GM12874 (cell line): ENCODE results near the gene C12orf57.

Experiments used
- TF ChIP-seq, protein P1 (sequence below): IDR thresholded peaks from 2 replicates; pipeline ENCODE4 v1.5.1; 2011; ENCODE audit warnings: low read depth, mild to moderate bottlenecking, control low read depth, low read length, moderate library complexity; ENCODE audit not compliant: insufficient read depth

Gene C12orf57

DNA sequence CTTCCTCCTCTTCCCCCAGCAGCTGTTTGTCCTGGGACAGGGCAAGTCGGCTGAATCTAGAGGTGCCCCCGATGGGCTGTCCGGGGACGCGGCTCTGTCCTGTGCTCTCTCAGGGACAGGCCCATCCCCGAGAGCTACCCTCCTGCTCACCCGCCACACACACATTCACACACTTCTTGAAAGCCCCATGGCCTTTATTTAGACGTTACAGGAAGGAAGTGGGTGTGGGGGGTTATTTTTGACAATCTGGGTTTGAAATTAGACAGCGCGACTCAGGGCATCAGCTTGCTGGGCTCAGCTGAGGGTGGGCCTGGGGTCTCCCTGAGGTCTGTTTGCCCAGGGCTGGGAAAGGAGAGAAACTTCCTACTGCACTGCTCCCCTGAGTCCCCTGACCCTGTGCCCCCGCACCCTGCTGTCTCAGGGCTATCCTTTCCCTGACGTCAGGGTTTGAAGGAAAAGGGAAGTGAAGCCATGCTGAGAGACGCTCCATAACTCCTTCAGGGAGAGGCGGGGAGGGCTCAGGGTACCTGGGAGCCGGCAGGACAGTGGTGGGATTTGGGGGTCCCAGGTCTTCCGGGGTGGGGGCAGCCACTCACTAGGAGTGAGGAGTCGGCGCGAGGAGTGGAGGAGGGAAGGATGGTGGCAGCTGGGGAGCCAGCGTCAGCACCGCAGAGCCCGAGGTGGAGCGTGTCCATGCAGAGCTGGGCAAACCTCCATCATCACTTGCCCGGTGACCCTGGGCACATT lies 15.4 kb downstream of the C12orf57 start:
- TF ChIP-seq, protein P1, sequence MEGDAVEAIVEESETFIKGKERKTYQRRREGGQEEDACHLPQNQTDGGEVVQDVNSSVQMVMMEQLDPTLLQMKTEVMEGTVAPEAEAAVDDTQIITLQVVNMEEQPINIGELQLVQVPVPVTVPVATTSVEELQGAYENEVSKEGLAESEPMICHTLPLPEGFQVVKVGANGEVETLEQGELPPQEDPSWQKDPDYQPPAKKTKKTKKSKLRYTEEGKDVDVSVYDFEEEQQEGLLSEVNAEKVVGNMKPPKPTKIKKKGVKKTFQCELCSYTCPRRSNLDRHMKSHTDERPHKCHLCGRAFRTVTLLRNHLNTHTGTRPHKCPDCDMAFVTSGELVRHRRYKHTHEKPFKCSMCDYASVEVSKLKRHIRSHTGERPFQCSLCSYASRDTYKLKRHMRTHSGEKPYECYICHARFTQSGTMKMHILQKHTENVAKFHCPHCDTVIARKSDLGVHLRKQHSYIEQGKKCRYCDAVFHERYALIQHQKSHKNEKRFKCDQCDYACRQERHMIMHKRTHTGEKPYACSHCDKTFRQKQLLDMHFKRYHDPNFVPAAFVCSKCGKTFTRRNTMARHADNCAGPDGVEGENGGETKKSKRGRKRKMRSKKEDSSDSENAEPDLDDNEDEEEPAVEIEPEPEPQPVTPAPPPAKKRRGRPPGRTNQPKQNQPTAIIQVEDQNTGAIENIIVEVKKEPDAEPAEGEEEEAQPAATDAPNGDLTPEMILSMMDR, result no peak

DNA sequence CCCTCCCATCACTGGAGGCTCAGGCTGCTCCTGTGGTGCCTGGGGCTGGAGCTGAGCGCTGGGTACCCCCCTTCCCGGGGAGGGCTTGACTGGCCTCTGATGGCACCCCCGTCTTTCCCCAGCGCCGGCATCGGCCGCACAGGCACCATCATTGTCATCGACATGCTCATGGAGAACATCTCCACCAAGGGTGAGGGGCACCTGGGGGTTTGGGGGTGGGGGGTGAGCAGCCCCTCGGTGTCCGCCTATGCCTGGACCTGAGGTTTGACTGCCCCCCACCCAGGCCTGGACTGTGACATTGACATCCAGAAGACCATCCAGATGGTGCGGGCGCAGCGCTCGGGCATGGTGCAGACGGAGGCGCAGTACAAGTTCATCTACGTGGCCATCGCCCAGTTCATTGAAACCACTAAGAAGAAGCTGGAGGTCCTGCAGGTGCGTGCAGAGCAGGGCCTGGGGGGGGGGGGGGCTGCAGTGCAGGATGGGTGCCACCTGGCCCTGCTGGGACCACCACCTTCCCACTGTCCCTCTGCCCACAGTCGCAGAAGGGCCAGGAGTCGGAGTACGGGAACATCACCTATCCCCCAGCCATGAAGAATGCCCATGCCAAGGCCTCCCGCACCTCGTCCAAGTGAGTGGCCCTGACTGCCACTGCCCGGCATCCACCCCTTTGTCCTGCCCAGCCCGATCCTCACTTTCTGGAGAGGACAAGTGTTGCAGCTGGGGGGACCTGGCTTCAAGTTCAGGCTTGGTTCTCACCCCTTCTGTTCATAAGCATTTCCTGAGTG lies 16.2 kb downstream of the C12orf57 start:
- TF ChIP-seq, protein P1, result no peak

DNA sequence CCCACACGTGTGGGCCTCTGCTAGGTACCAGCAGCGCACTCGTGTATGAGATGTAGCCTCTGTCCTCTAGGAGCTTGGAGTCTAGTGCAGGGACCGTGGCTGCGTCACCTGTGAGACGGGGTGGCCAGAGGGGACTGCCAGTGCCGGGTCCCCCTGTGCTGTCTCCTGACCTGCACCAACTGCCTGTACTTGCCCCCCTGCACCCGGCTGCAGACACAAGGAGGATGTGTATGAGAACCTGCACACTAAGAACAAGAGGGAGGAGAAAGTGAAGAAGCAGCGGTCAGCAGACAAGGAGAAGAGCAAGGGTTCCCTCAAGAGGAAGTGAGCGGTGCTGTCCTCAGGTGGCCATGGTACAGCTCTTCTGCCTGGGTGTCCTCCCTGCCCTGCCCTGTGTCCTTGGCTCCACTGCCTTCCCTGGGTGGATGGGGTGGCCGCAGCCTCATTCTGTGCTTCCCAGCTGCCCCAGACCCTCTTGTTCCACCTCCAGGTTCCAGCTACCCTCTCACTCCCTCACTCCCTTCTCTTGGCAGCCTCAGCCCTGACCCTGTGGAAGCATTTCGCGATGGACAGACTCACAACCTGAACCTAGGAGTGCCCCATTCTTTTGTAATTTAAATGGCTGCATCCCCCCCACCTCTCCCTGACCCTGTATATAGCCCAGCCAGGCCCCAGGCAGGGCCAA lies 16.9 kb downstream of the C12orf57 start:
- TF ChIP-seq, protein P1, result peak; percentile 48

DNA sequence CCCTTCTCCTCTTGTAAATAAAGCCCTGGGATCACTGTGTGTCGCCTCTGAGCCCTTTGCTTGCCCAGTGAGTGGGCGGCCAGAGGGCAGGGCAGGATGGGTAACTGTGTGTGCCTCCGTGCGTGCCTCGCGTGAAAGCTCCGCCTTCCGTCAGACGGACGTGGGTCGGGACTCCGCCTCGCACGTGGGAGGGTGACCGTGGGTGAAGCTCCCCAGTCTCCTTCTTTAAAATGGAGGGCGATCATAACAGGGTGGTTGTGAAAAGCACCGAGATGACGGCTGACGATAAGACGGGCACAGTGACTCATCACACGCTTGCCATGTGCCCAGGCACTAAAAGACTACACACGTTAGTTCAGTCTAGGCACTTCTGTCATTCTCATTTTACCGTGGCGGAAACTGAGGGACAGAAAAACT lies 17.5 kb downstream of the C12orf57 start:
- TF ChIP-seq, protein P1, result no peak

DNA sequence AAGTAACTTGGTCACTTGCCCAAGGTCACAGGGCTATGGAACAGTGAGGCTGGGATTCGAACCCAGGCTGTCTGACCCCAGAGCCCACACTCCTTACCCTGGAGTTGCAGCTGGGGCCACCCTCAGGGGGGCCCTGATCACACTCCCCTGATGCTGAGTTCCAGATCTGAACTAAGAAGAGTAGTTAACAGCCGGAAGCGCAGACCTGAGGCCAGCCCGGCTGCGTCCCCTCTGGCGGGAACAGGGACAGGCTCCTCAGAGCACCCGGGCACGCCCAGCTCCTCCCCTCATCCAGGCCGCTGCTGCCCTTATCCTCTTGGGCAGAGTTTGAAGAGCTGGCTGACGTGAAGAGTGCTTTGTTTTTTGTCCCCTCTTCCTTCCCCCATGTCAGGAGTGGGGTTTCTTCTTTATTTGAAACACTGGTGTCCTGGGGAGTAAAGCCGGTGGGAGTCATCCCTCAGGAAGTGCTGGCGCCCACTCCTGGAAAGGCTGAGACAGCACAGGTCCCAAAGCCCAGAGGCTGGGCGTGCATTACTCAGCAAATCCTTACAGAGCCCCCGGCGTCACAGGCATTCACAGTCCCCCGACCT lies 18.0 kb downstream of the C12orf57 start:
- TF ChIP-seq, protein P1, result peak; percentile 23

DNA sequence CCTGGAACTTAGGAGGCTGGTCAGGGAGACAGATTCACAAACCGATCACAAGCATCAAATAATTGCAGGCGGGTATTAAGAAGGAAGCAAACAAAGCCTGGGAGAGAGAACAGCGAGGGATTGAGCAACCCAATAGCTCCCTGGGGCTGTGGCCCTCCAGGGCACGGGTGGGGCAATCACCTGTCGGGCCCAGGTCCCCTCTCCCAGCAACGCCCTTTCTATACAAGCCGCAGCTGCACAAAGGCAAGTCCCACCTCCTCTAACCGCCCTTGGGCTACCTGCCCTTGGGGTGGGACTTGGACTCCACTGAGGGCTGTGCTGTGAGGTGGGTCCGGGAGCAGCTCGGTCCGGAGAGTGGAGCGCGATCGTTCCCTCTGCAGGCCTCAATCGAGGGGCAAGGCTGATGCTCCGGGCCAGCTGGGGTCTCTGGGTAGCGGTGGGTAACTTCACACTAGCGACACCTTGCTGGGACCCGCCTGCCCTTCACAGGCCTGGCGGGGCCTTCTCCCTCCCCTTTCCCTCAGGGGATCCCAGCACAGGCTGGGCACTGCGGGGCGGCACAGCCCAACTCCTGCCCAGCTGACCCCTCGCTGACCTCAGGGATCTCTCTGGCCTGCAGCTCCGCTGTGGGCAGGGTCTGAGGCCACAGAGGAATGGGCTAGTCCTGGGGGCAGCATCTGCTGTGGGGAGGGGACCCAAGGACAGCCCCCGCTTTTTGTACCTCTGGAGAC lies 18.6 kb downstream of the C12orf57 start:
- TF ChIP-seq, protein P1, result no peak
